Middle frontal gyrus (tissue), 1 donor: Measurements from ENCODE around the gene SPATA31E1.
"Not testable (repeated sequence)": the region's sequence is repeated elsewhere in the genome, so short reads cannot be mapped to it uniquely, and the experiment has no call there.

ENCODE experiments used
- DNase-seq: peaks from one replicate; pipeline ENCODE4 v3.0.0-alpha.2; 2015; ENCODE audit warnings: low spot score; ENCODE audit errors: extremely low spot score

SPATA31E1 gene

GRCh38 chr9:87921561-87921960 lies 38.9 kb downstream of the SPATA31E1 start:
- DNase-seq, result not testable (repeated sequence)

DNA sequence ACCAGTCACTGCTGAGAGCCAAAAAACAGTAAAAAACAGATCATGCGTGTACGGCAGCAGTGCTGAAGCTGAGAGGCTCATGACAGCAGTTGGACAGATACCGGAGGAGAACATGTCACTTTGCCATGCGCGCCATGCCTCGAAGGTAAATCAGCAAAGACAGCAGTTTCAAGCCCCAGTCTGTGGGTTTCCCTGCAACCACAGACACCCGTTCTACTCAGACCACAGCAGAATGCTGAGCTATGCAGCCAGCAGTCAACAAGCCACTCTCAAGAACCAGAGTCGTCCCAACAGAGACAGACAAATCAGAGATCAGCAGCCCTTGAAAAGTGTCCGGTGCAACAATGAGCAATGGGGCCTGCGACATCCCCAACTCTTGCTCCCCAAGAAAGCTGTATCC lies 40.3 kb downstream of the SPATA31E1 start:
- DNase-seq, result not testable (repeated sequence)

- not testable (repeated sequence) for DNase-seq
Observed at GRCh38 chr9:87924851-87925250, 42.2 kb downstream of the SPATA31E1 start.

DNA sequence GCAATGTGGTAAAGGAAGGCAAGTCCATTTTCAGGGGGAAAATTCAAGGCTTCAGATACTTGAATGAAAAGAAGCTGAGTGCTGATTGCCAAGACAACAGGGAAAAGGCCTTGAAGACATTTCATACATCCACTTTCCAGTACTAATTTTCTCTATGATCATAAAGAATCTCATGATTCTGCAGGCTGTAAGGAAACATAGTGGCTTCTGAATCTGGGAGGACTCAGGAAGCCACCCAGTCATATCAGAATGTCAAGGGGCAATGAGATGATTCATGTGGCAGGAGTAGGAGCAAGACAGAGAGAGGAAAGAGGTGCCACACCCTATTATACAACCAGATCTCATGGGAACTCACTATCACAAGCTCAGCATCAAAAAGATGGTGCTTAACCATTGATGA lies 46.5 kb downstream of the SPATA31E1 start:
- DNase-seq, result not testable (repeated sequence)

GRCh38 chr9:87934444-87934843 lies 51.8 kb downstream of the SPATA31E1 start:
- DNase-seq, result not testable (repeated sequence)

GRCh38 chr9:87937352-87937751 lies 54.7 kb downstream of the SPATA31E1 start:
- not testable (repeated sequence) for DNase-seq

GRCh38 chr9:87937918-87938317 lies 55.2 kb downstream of the SPATA31E1 start:
- DNase-seq, result not testable (repeated sequence)

DNA sequence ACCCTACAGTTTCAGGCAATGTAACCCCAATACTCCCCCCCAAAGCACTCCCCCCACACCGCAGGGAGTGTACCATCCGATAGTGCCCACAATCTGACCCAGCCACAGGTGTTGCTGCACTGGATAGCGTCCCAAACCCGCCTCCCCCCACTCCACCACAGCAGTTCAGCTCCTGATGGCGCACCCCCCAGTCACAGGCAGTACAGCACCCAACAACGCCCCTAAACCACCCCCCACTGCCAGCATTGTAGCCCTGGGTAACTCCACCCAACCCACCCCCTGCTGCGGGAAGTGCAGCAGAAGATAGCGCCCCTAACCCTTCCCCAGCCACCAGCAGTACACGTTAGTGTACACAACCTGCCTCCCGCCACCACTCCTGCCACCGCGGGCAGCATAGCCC lies 55.7 kb downstream of the SPATA31E1 start:
- not testable (repeated sequence) for DNase-seq
